Keratinocyte (primary cell): Measurements from ENCODE around the gene LBP. TPM values are rescaled to one million over a fixed set of nuclear protein-coding genes. Genes with fewer than 3 reads are reported as not detected.

Experiments used
- DNase-seq: peaks from one replicate; pipeline ENCODE4 v3.0.0-alpha.2; 2011; ENCODE audit warnings: low read depth, missing footprints, low spot score
- FAIRE-seq: peaks from 2 replicates; lab custom pipeline; 2011; peaks lifted over from hg19 to GRCh38; lab: Jason Lieb, UNC
- H2AFZ ChIP-seq: 2 replicates; pipeline ENCODE4 v1.6.0; 2012; ENCODE audit warnings: low read length, control low read depth, inconsistent platforms; ENCODE audit not compliant: control insufficient read depth
- H3K27ac ChIP-seq: 2 replicates; pipeline ENCODE4 v1.5.1; 2011; ENCODE audit warnings: low read length; ENCODE audit not compliant: control insufficient read depth, insufficient read depth
- H3K27me3 ChIP-seq: 3 replicates; pipeline ENCODE4 v1.6.0; 2011; ENCODE audit warnings: low read length; ENCODE audit not compliant: control insufficient read depth, insufficient read depth; ENCODE audit errors: extremely low read depth
- H3K36me3 ChIP-seq, 2 experiments: 2 replicates in 1 of 2; 3 replicates in 1 of 2; pipeline ENCODE4 v1.5.1; 2011; ENCODE audit warnings: low read length in 2 of 2, mild to moderate bottlenecking in 1 of 2; ENCODE audit not compliant: control insufficient read depth in 2 of 2, insufficient read depth in 2 of 2; ENCODE audit errors: extremely low read depth in 1 of 2
- H3K4me1 ChIP-seq: 3 replicates; pipeline ENCODE4 v1.5.1; 2011; ENCODE audit warnings: low read length; ENCODE audit not compliant: control insufficient read depth, insufficient read depth; ENCODE audit errors: extremely low read depth
- H3K4me2 ChIP-seq: 3 replicates; pipeline ENCODE4 v1.6.0; 2011; ENCODE audit warnings: low read depth, low read length; ENCODE audit not compliant: control insufficient read depth, insufficient read depth; ENCODE audit errors: extremely low read depth
- H3K4me3 ChIP-seq, 3 experiments: fragments of 200-600 bp in 1 of 3; sonication (generic) in 1 of 3; 2 replicates in 2 of 3; 3 replicates in 1 of 3; pipeline ENCODE4 v1.5.1; 2011 to 2016; ENCODE audit warnings: low read length in 3 of 3, mild to moderate bottlenecking in 3 of 3, control low read depth in 2 of 3, inconsistent platforms in 1 of 3, low read depth in 1 of 3, mixed read lengths in 1 of 3, mixed run types in 1 of 3, moderate library complexity in 1 of 3; ENCODE audit not compliant: control insufficient read depth in 2 of 3, insufficient read depth in 2 of 3; ENCODE audit errors: extremely low read depth in 1 of 3
- H3K79me2 ChIP-seq: 2 replicates; pipeline ENCODE4 v1.6.0; 2012; ENCODE audit warnings: low read length; ENCODE audit not compliant: control insufficient read depth, insufficient read depth
- H3K9ac ChIP-seq: 3 replicates; pipeline ENCODE4 v1.6.0; 2011; ENCODE audit warnings: low read length; ENCODE audit not compliant: control insufficient read depth, insufficient read depth; ENCODE audit errors: extremely low read depth
- H3K9me1 ChIP-seq: 3 replicates; pipeline ENCODE4 v1.6.0; 2011; ENCODE audit warnings: low read length; ENCODE audit not compliant: control insufficient read depth, insufficient read depth; ENCODE audit errors: extremely low read depth
- H3K9me3 ChIP-seq: 2 replicates; pipeline ENCODE4 v1.5.1; 2012; ENCODE audit warnings: low read depth, low read length; ENCODE audit not compliant: control insufficient read depth
- H4K20me1 ChIP-seq: 3 replicates; pipeline ENCODE4 v1.6.0; 2011; ENCODE audit warnings: low read length; ENCODE audit not compliant: control insufficient read depth, insufficient read depth; ENCODE audit errors: extremely low read depth
- EZH2 ChIP-seq: IDR thresholded peaks from one replicate; pipeline ENCODE4 v1.6.1; 2012; ENCODE audit warnings: inconsistent platforms, mild to moderate bottlenecking, low read length, moderate library complexity
- dilution Hi-C: fragments of 300-500 bp; cut with MboI; formaldehyde crosslinking; loops from one replicate; pipeline ENCODE4 v1.7.0; 2020; ENCODE audit warnings: low sequenced_read_pairs; ENCODE audit not compliant: extremely low pct_ligation_motif_present
- polyA plus RNA-seq, 5 experiments: library from polyadenylated mRNA; depleted of rRNA in 3 of 5; stranded (reverse) in 3 of 5; stranded (forward) in 1 of 5; unstranded in 1 of 5; fragments of >200 nt; gene quantifications; 1 replicate in 1 of 5; 2 replicates in 3 of 5; 3 replicates in 1 of 5; pipeline versions ENCODE4 v1.2.1 to v1.2.3, GENCODE V29; 2011 to 2012; ENCODE audit warnings: missing spikeins in 2 of 5, low read depth in 1 of 5, low replicate concordance in 1 of 5
- TF ChIP-seq, protein P1 (sequence below), 3 experiments: IDR thresholded peaks in 1 of 3; conservative IDR thresholded peaks in 1 of 3; optimal IDR thresholded peaks in 1 of 3; 2 replicates in 2 of 3; 3 replicates in 1 of 3; pipeline versions ENCODE3 to v1.5.1; 2011; ENCODE audit warnings: low read length in 3 of 3, mild to moderate bottlenecking in 3 of 3, moderate library complexity in 2 of 3, control low read depth in 1 of 3, inconsistent platforms in 1 of 3; ENCODE audit not compliant: insufficient read depth in 2 of 3; ENCODE audit errors: extremely low read depth in 1 of 3

LBP gene
- polyA plus RNA-seq, 1 donor (not counting 4 experiments of a cell fraction or from before 2014, with no cell fraction given) = not detected

DNA sequence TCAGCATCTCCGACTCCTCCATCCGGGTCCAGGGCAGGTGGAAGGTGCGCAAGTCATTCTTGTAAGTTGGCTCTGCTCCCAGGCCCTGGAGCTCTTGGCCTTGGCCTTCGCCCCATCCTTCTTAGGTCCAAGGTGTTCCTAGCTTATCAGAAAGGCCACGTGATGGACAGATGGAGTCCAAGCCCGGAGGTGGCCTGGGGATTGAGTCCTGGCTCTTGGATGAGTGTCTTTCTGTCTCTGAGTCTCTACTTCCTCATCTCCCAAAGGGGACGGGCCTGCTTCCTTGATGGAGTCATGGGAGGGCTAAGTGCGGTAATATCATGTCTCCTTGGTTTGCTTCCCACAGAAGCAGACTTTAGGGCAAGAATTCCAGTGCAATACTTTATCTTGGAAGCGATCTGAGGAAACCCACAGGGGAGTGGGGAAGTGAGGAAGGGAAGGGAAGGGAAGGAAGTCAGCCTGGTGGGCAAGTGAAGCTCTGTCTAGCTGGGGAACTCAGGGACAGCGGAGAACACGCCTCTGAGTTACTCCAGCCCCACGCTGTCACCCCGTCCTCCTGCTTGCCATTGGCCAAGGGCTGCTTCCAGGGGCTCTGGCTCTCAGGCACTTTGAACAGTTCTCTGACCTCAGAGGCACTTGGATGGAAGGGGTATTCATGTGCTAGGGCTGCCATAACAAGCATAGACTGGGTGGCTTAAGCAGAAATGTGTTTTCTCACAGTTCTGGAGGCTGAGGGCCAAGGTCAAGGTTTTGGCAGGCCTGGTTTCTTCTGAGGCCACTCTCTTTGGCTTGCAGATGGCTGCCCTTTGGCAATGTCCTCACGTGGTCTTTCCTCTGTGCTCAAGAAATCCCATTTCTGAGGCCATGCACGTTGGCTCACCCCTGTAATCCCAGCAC lies 4.8 kb downstream of the LBP start:
- H3K27me3 ChIP-seq = peaks cover 9% of the 10 kb centered on the region
- H3K9me3 ChIP-seq = no peaks in the 10 kb centered on the region
- H3K27ac ChIP-seq = no peak overlapping the region
- H3K79me2 ChIP-seq = no peaks in the 10 kb centered on the region
- no peak overlapping the region for H3K4me2 ChIP-seq
- FAIRE-seq = no peak
- peaks cover 7% of the 10 kb centered on the region for H3K4me1 ChIP-seq
- H3K9me1 ChIP-seq = no peaks in the 10 kb centered on the region
- H3K36me3 ChIP-seq = no peaks in the 10 kb centered on the region
- TF ChIP-seq EZH2 = no peak
- TF ChIP-seq, protein P1, sequence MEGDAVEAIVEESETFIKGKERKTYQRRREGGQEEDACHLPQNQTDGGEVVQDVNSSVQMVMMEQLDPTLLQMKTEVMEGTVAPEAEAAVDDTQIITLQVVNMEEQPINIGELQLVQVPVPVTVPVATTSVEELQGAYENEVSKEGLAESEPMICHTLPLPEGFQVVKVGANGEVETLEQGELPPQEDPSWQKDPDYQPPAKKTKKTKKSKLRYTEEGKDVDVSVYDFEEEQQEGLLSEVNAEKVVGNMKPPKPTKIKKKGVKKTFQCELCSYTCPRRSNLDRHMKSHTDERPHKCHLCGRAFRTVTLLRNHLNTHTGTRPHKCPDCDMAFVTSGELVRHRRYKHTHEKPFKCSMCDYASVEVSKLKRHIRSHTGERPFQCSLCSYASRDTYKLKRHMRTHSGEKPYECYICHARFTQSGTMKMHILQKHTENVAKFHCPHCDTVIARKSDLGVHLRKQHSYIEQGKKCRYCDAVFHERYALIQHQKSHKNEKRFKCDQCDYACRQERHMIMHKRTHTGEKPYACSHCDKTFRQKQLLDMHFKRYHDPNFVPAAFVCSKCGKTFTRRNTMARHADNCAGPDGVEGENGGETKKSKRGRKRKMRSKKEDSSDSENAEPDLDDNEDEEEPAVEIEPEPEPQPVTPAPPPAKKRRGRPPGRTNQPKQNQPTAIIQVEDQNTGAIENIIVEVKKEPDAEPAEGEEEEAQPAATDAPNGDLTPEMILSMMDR (optimal IDR thresholded peaks at IDR 0.05 in 1 of 3, IDR thresholded peaks at IDR 0.05 in 1 of 3, conservative IDR thresholded peaks at IDR 0.05 in 1 of 3; ENCODE audit: extremely low read depth in 1 of 3, insufficient read depth in 2 of 3, low read length in 3 of 3) = no peak
- DNase-seq = no peak
- no peak overlapping the region for H3K9ac ChIP-seq
- H2AFZ ChIP-seq = no peak overlapping the region
- H3K4me3 ChIP-seq = no peak overlapping the region
- dilution Hi-C loops = no loop called here
- no peaks in the 10 kb centered on the region for H4K20me1 ChIP-seq

DNA sequence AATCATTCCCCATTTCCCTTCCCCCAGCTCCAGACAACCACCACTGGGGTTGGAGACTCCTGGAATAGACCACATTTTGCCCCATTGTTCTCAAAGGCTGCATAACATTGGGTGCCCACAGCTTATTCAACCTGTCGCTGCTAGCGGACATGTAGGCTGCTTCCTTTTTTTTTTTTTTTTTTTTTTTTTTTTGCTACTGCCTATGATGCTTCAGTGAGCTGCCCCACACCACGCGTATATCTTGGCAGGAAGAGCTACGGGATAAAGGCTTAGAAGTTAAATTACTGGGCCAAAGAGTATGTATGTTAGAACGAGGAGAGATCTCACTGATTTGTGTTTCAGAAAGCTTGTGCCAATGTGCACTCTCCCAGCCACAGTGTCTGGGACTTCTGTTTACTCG lies 7.0 kb downstream of the LBP start:
- Histone ChIP-seq H3K4me1 (peaks cover 7% of the 10 kb centered on the region), H3K9me3 (no peaks in the 10 kb centered on the region), H4K20me1 (no peaks in the 10 kb centered on the region), H3K79me2 (no peaks in the 10 kb centered on the region), H3K27ac (no peak overlapping the region), H3K36me3 (no peaks in the 10 kb centered on the region), H3K27me3 (no peaks in the 10 kb centered on the region), H3K4me3 (no peak overlapping the region), H2AFZ (no peak overlapping the region), H3K4me2 (no peak overlapping the region), H3K9me1 (no peaks in the 10 kb centered on the region), H3K9ac (no peak overlapping the region)
- TF ChIP-seq, protein P1 (optimal IDR thresholded peaks at IDR 0.05 in 1 of 3, IDR thresholded peaks at IDR 0.05 in 1 of 3, conservative IDR thresholded peaks at IDR 0.05 in 1 of 3; ENCODE audit: extremely low read depth in 1 of 3, insufficient read depth in 2 of 3, low read length in 3 of 3) = no peak
- TF ChIP-seq EZH2 = no peak
- FAIRE-seq (no peak), DNase-seq (no peak)
- dilution Hi-C loops = no loop called here
